Small intestine (tissue), 7 donors: ENCODE data around the gene SEC16A. TPM values are rescaled to one million over a fixed set of nuclear protein-coding genes. Genes with fewer than 3 reads are reported as not detected.

Experiments used
- DNase-seq, 2 donors: peaks; one replicate each; pipeline versions ENCODE4 v3.0.0 to v3.0.0-alpha.2; 2013
- FAIRE-seq: peaks from 2 replicates; lab custom pipeline; 2012; peaks lifted over from hg19 to GRCh38; lab: Jason Lieb, UNC
- H3K27ac ChIP-seq, 3 donors: one replicate each; pipeline ENCODE4 v1.5.1; 2013; ENCODE audit warnings: low read length in 2 of 3, mild to moderate bottlenecking in 2 of 3, control low read depth in 1 of 3, inconsistent platforms in 1 of 3, low read depth in 1 of 3, moderate library complexity in 1 of 3
- H3K27me3 ChIP-seq, 3 donors: one replicate each; pipeline ENCODE4 v1.6.1; 2013; ENCODE audit warnings: low read length in 3 of 3, inconsistent platforms in 1 of 3; ENCODE audit not compliant: control insufficient read depth in 3 of 3, insufficient read depth in 3 of 3
- H3K36me3 ChIP-seq, 3 donors: one replicate each; pipeline ENCODE4 v1.6.1; 2013; ENCODE audit warnings: low read length in 3 of 3, inconsistent platforms in 1 of 3, low read depth in 1 of 3, mild to moderate bottlenecking in 1 of 3, moderate library complexity in 1 of 3; ENCODE audit not compliant: control insufficient read depth in 3 of 3, insufficient read depth in 2 of 3
- H3K4me1 ChIP-seq, 3 donors: one replicate each; pipeline ENCODE4 v1.6.1; 2013; ENCODE audit warnings: low read length in 2 of 3, inconsistent platforms in 1 of 3, low read depth in 1 of 3, mild to moderate bottlenecking in 1 of 3, moderate library complexity in 1 of 3; ENCODE audit not compliant: control insufficient read depth in 3 of 3, insufficient read depth in 2 of 3
- H3K4me3 ChIP-seq, 3 donors: one replicate each; pipeline ENCODE4 v1.5.1; 2013; ENCODE audit warnings: low read length in 3 of 3, control low read depth in 1 of 3, inconsistent platforms in 1 of 3, low read depth in 1 of 3, mild to moderate bottlenecking in 1 of 3, moderate library complexity in 1 of 3
- H3K9me3 ChIP-seq, 2 donors: one replicate each; pipeline ENCODE4 v1.6.1; 2013; ENCODE audit warnings: low read depth in 1 of 2, low read length in 1 of 2; ENCODE audit not compliant: control insufficient read depth in 2 of 2, insufficient read depth in 1 of 2
- WGBS, 3 donors: extraction: QIAGEN DNeasy Blood & Tissue Kit; methylation state at CpG; one replicate each; pipeline ENCODE4 v1.1.7; 2013; 5-methylcytosine and 5-hydroxymethylcytosine counted together
- polyA plus RNA-seq, 4 donors: library from polyadenylated mRNA; stranded (reverse) in 3 of 4; unstranded in 1 of 4; fragments of 200-250 nt in 3 of 4; fragments of 120-200 nt in 1 of 4; gene quantifications; one replicate each; pipeline versions ENCODE4 v1.2.1 to v1.2.3, GENCODE V29; 2013
- donor health status: healthy with polysubstance abuse.
- donor health status: control.
- donor health status: control.
- donor health status: Bipolar disorder and iron deficiency.
- donor health status: healthy.

Gene SEC16A
- polyA plus RNA-seq, 4 donors: 37.4 to 54.8 (median 39.7) TPM

DNA sequence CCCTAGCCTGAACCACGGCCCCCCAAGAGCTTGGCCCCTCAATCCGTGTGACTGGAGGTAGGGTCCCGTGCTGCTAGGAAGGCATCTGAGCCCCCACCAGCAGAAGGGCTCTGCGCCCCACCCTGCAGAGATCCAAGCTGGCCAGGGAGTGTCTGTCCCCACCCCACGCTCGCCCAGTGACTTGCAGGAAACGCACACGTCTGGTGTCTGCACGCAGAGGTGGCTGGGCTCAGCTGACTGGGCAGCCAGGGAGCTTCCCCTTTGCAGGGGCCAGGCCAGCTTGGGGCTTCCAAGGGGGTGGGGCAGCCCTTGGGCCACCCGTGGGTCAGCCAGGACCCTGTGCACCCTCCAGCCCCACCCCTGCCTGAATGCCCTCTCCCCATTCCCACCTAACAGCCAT is 38.7 kb upstream of the SEC16A start:
- peaks cover 0 to 80% (median 12%) of the 10 kb centered on the region in 3 donors for H3K36me3 ChIP-seq
- H3K4me1 ChIP-seq: peaks cover 6 to 52% (median 17%) of the 10 kb centered on the region in 3 donors
- 13 to 55% (median 41%) methylated on average over 9 to 10 of the region's 10 CpGs for WGBS, 3 donors

DNA sequence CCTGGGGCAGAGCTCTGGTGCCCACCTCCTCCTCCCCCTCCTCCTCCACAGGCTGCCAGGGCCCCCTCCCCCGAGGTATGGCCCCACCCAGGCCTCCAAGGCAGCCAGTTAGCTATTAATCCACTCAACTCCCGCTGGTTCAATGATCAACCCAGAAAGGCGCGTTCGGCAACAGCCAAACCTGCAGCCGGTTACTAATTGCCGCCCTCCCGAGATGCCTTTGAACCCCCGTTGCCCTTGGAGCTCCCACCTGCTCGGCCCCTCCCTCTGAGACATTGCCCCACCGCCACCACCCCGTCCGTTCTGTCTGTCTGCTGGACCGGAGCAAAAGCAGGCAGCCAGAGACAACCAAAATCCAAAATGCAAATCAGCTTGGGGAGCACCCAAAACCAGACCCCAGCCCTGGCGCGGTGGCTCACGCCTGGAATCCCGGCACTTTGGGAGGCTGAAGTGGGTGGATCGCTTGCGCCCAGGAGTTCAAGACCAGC is 37.3 kb upstream of the SEC16A start:
- Histone ChIP-seq H3K27me3 (no peaks in the 10 kb centered on the region), H3K4me1 (peaks cover 6 to 37% (median 10%) of the 10 kb centered on the region in 3 donors), H3K9me3 (no peaks in the 10 kb centered on the region), H3K4me3 (no peak overlapping the region), H3K27ac (peak overlapping the region in 2 of 3 donors; percentile 57 to 69), H3K36me3 (peaks cover 0 to 86% (median 14%) of the 10 kb centered on the region in 3 donors)
- 12 to 74% (median 32%) methylated on average over 20 of the region's 20 CpGs for WGBS, 3 donors
- DNase-seq (peak; percentile 90 to 96), FAIRE-seq (no peak)

More for the DNA sequence above, 38.7 kb upstream of the SEC16A start:
- Histone ChIP-seq H3K4me3 (no peak overlapping the region), H3K27ac (peak overlapping the region in 2 of 3 donors; percentile 22 to 65), H3K9me3 (no peaks in the 10 kb centered on the region), H3K27me3 (no peaks in the 10 kb centered on the region)
- no peak for FAIRE-seq
- peak; percentile 54 to 74 for DNase-seq

DNA sequence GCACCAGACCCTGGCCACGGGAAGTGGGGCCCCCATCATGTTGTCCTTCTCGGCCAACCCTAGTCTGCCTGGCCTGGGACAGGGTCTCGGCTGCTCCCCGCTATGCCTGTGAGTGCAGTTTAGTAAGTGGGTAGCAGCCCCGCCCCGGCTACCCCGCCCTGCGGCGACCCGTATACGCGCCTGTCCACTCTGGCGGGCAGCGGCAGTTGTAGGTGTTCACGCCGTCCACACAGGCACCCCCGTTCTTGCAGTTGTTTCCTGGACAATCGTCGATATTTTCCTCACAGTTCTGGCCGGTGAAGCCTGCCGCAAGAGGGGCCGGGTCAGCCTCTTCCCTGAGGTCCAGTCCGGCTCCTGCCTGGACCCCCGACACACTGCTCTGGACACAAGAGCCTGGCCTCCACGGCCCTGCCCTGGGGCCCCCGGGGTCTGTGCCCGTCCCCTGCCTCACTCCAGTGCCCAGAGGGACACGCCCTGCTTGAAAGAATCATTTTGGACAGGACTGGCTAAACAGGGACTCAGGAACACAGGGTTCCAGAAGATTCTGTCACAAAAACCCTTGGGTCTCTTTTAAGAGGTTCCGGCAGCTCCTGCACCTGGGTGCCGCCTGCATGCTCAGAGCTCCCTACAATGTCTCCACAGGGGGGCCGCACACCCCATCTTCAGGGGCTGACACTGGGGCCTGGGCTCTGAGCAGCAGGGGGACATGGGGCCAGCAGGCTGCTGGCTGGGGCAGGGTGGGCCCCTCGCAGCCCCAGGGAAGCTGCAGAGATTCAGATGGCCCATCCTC is 36.6 kb upstream of the SEC16A start:
- Histone ChIP-seq H3K27ac (peak overlapping the region in 1 of 3 donors; percentile 23), H3K36me3 (peaks cover 2 to 88% (median 20%) of the 10 kb centered on the region in 3 donors), H3K4me3 (no peak overlapping the region), H3K27me3 (no peaks in the 10 kb centered on the region), H3K4me1 (peaks cover 6 to 35% (median 10%) of the 10 kb centered on the region in 3 donors), H3K9me3 (no peaks in the 10 kb centered on the region)
- DNase-seq: no peak
- 26 to 69% (median 49%) methylated on average over 30 to 32 of the region's 32 CpGs for WGBS, 3 donors
- FAIRE-seq: no peak

DNA sequence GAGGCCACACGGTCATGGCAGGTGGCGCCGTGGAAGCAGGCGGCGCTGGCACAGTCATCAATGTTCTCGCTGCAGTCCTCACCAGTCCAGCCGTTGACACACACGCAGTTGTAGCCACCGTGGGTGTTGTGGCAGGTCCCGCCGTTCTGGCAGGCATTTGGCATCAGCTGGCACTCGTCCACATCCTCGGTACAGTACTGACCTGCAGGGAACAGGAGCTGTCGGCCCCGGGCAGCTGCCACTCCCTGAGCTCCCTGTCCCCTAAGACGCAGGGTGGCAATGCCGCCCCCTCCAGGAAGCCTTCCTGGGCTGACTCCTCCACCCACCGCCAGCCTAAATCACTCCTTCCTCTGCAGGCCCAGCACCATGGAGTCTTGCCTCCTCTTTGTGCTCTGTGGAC is 35.8 kb upstream of the SEC16A start:
- Histone ChIP-seq H3K9me3 (no peaks in the 10 kb centered on the region), H3K36me3 (peaks cover 7 to 90% (median 23%) of the 10 kb centered on the region in 3 donors), H3K27ac (no peak overlapping the region), H3K4me3 (no peak overlapping the region), H3K27me3 (no peaks in the 10 kb centered on the region), H3K4me1 (peaks cover 4 to 35% (median 7%) of the 10 kb centered on the region in 3 donors)
- DNase-seq (no peak), FAIRE-seq (no peak)
- 59 to 77% (median 66%) methylated on average over 18 of the region's 18 CpGs for WGBS, 3 donors

DNA sequence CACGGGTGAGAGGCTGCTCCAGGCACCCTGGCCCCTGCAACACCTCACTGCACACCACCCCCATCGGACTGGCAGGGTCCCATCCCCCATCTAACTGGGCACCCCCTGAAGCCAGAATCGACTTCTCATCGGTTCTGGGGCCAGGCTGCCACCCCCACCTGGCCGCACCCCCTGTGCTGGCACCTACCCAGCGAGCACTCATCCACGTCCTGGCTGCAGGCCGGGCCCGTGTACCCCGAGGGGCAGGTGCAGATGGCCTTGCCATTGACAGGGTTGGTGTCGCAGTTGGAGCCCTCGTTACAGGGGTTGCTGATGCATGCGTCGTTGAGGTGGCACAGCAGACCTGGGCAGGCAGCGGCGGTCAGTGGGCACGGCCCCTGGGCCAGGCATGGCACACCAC is 35.1 kb upstream of the SEC16A start:
- no peak overlapping the region for H3K4me3 ChIP-seq
- no peaks in the 10 kb centered on the region for H3K27me3 ChIP-seq
- no peaks in the 10 kb centered on the region for H3K9me3 ChIP-seq
- no peak for DNase-seq
- no peak overlapping the region for H3K27ac ChIP-seq
- H3K4me1 ChIP-seq: peaks cover 4 to 35% (median 7%) of the 10 kb centered on the region in 3 donors
- WGBS, 3 donors: 73 to 86% (median 82%) methylated on average over 16 to 17 of the region's 17 CpGs
- FAIRE-seq: no peak
- peaks cover 7 to 90% (median 23%) of the 10 kb centered on the region in 3 donors for H3K36me3 ChIP-seq

DNA sequence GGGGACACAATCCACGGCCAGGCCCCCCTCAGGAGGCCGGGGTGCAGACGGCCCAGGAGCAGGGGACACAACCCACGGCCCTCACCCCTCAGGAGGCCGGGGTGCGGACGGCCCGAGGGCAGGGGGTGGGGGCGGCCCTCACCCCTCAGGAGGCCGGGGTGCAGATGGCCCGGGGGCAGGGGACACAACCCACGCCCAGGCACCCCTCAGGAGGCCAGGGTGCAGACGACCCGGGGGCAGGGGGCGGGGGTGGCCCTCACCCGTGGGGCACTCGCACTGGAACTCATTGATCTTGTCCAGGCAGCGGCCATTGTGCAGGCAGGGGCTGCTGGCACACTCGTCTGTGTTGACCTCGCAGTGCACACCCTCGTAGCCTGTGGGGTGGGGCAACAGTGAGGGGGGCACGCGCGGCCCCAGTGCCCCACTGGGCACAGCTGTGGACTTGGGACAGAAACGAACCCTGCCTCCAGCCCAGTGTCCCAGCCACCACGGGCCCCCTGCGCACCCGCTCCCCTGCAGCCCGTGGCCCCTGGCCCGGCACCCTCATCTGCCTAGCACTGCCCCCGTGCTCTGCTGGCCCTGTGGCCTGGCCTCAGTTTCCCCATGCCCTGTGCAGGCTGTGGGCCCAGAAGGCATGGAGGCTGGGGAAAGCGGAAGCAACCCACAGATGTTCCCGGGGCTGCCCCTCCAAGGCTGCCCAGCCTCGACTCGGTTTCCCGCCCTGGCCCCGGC is 34.3 kb upstream of the SEC16A start:
- 84 to 88% (median 86%) methylated on average over 33 to 37 of the region's 37 CpGs for WGBS, 3 donors
- no peak overlapping the region for H3K27ac ChIP-seq
- no peak for FAIRE-seq
- peaks cover 7 to 89% (median 28%) of the 10 kb centered on the region in 3 donors for H3K36me3 ChIP-seq
- no peak for DNase-seq
- H3K4me3 ChIP-seq: no peak overlapping the region
- no peaks in the 10 kb centered on the region for H3K27me3 ChIP-seq
- H3K4me1 ChIP-seq: peaks cover 4 to 31% (median 5%) of the 10 kb centered on the region in 3 donors
- H3K9me3 ChIP-seq: no peaks in the 10 kb centered on the region

DNA sequence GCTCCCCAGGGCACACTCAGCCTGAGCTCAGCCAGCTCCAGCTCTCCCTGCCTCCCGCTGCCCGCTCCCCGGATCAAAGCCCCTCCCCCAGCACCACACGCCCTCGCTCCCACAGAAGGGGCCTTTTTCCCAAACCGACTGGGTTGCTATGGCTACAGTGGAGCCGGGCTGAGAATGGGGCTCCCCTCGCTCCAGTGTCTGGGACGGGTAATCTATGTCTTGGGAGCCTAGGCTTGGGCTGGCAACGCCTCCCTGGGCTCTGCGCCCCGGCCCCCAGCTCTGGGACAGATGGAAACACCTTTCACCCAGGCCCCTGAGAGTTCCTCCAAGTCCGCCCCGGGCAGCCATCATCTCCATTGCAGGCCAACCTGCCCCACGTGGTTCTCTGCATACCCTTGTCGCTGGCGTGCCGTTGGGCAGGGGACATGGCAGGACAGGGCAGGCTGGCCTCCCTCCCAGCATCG is 33.4 kb upstream of the SEC16A start:
- no peak for FAIRE-seq
- no peak overlapping the region for H3K27ac ChIP-seq
- H3K36me3 ChIP-seq: peaks cover 11 to 92% (median 31%) of the 10 kb centered on the region in 3 donors
- no peaks in the 10 kb centered on the region for H3K9me3 ChIP-seq
- peaks cover 4 to 24% (median 5%) of the 10 kb centered on the region in 3 donors for H3K4me1 ChIP-seq
- DNase-seq: no peak
- no peaks in the 10 kb centered on the region for H3K27me3 ChIP-seq
- no peak overlapping the region for H3K4me3 ChIP-seq
- WGBS, 3 donors: 83 to 96% (median 93%) methylated on average over 19 of the region's 19 CpGs

DNA sequence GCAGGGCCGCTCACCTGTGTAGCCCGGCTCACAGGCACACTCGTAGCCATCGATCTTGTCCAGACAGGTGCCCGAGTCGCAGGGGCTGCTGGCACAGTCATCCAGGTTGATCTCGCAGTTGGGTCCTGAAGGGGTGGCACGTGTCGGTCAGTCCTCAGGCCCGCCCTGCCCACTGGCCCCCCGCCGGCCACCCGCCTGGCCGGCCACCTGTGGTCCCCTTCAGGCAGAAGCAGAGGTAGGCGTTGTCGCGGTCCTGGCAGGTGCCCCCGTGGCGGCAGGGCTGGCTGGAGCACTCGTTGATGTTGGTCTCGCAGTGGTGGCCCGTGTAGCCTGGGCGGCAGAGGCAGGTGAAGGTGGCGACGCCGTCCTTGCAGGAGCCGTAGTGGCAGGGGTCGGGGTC is 32.4 kb upstream of the SEC16A start:
- WGBS, 3 donors: 91 to 95% (median 95%) methylated on average over 28 of the region's 28 CpGs
- Histone ChIP-seq H3K4me3 (no peak overlapping the region), H3K9me3 (no peaks in the 10 kb centered on the region), H3K27me3 (no peaks in the 10 kb centered on the region), H3K36me3 (peaks cover 18 to 94% (median 33%) of the 10 kb centered on the region in 3 donors), H3K4me1 (peaks cover 4 to 15% (median 4%) of the 10 kb centered on the region in 3 donors), H3K27ac (no peak overlapping the region)
- DNase-seq (no peak), FAIRE-seq (no peak)
